HFFc6 (cell line): ENCODE data around the gene PHC2. TPM values are rescaled to one million over a fixed set of nuclear protein-coding genes. Genes with fewer than 3 reads are reported as not detected.

ENCODE experiments used
- DNase-seq: peaks from one replicate; pipeline ENCODE4 v3.0.0-alpha.2; 2018
- H3K27ac Mint-ChIP-seq: 2 replicates; pipeline ENCODE4 v1.8.0; 2020; ENCODE audit warnings: mild to moderate bottlenecking, mixed read lengths
- H3K27me3 Mint-ChIP-seq: 2 replicates; pipeline ENCODE4 v1.8.0; 2021; ENCODE audit warnings: mild to moderate bottlenecking, moderate library complexity, mixed read lengths; ENCODE audit not compliant: insufficient read depth
- H3K36me3 Mint-ChIP-seq: 2 replicates; pipeline ENCODE4 v1.8.0; 2021; ENCODE audit warnings: low read depth, mixed read lengths
- H3K4me1 Mint-ChIP-seq: 2 replicates; pipeline ENCODE4 v1.8.0; 2020; ENCODE audit warnings: low read depth, mixed read lengths
- H3K4me3 Mint-ChIP-seq: 2 replicates; pipeline ENCODE4 v1.8.0; 2020; ENCODE audit warnings: mild to moderate bottlenecking, moderate library complexity, mixed read lengths
- H3K9me3 Mint-ChIP-seq: 2 replicates; pipeline ENCODE4 v1.8.0; 2020; ENCODE audit warnings: mild to moderate bottlenecking, mixed read lengths
- total RNA-seq, 6 experiments: library from RNA; stranded (reverse); fragmentation: NEBNext Ultra II Directional; extraction: Animal tissue kit (Norgen Biotek cat#: 25700); gene quantifications; 2 replicates in 1 of 6; 3 replicates in 5 of 6; pipeline ENCODE4 v1.2.3, GENCODE V29; 2021
- TF ChIP-seq, protein P1 (sequence below): fragments of 200-600 bp; sonication (generic); IDR thresholded peaks from 2 replicates; pipeline ENCODE4 v1.5.0; 2021; ENCODE audit warnings: antibody characterized with exemption, mild to moderate bottlenecking

The PHC2 gene
- total RNA-seq, 6 experiments from 2014 or later: 86.5 to 105 (median 99.6) TPM

DNA sequence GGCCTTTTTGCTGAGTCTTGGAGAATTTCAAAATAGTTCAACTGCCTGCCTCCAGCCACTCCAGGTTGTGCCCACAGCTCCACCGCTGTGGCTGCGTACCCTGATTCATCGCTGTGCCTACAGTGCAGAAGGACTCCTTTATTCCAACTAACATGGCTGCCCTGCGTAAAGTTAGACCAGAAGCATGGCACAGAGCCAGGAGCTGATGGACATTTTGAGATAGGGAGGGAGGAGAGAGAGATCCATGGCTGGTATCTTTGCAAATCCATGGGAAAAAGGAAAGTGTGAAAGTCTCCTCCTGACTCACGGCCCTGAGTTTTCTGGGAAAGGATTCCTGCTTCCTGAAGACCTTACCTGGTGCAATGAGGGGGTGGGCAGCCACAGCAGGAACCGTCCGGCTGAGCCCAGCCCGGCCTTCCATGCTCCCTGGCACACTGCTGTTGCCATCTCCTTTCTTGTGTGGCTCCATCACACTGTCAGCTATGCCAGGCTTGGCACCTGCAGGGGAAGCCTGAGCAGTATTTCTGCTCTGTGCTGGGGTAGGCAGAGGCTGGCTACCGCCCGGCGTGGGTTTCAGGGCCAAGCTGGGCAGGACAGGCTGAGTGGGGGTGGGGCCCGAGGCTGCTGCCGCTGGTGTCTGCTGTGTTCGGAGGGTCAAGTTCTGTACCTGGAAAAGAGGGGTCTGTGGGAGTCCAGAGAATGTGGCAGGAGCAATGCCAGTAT lies 64.0 kb downstream of the PHC2 start:
- DNase-seq: no peak
- Mint-ChIP-seq H3K27ac (peak overlapping the region; percentile 20; the same call in 1 of the 2 replicates), H3K4me3 (no peak overlapping the region), H3K36me3 (0 out of 2 replicates have a peak, but pooled peaks cover 8% of the 10 kb centered on the region), H3K9me3 (no peaks in the 10 kb centered on the region), H3K27me3 (peaks cover 2% of the 10 kb centered on the region), H3K4me1 (peaks cover 52% of the 10 kb centered on the region)
- TF ChIP-seq, protein P1, sequence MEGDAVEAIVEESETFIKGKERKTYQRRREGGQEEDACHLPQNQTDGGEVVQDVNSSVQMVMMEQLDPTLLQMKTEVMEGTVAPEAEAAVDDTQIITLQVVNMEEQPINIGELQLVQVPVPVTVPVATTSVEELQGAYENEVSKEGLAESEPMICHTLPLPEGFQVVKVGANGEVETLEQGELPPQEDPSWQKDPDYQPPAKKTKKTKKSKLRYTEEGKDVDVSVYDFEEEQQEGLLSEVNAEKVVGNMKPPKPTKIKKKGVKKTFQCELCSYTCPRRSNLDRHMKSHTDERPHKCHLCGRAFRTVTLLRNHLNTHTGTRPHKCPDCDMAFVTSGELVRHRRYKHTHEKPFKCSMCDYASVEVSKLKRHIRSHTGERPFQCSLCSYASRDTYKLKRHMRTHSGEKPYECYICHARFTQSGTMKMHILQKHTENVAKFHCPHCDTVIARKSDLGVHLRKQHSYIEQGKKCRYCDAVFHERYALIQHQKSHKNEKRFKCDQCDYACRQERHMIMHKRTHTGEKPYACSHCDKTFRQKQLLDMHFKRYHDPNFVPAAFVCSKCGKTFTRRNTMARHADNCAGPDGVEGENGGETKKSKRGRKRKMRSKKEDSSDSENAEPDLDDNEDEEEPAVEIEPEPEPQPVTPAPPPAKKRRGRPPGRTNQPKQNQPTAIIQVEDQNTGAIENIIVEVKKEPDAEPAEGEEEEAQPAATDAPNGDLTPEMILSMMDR: no peak

DNA sequence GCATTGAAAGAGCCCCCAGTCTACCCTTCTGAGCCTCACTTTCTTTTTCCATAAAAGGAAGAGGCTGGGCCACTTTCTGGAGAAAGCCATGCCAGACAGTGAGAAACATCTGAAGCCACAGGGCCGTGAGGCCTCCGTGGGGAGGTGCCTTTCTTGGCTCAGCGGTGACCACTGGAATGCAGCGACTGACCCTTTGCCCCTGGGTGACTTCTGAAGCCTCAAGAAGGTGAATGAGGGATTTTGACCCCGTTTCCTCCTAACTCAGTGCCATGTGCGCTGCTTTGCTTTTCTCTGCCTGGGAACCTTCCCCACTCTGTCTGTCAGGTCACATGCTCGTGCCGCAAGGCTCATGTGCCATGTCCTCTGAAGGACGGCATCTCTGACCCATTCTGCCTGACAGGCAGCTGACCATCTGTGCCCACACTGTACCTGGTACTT lies 65.3 kb downstream of the PHC2 start:
- DNase-seq: peak; percentile 47
- H3K27me3 Mint-ChIP-seq: peaks cover 2% of the 10 kb centered on the region
- H3K4me1 Mint-ChIP-seq: peaks cover 45% of the 10 kb centered on the region
- TF ChIP-seq, protein P1: no peak
- H3K9me3 Mint-ChIP-seq: no peaks in the 10 kb centered on the region
- no peak overlapping the region; the same call in 1 of the 2 replicates for H3K4me3 Mint-ChIP-seq
- peak overlapping the region; percentile 40; the same call in 1 of the 2 replicates for H3K27ac Mint-ChIP-seq
- H3K36me3 Mint-ChIP-seq: peaks cover 13% of the 10 kb centered on the region

DNA sequence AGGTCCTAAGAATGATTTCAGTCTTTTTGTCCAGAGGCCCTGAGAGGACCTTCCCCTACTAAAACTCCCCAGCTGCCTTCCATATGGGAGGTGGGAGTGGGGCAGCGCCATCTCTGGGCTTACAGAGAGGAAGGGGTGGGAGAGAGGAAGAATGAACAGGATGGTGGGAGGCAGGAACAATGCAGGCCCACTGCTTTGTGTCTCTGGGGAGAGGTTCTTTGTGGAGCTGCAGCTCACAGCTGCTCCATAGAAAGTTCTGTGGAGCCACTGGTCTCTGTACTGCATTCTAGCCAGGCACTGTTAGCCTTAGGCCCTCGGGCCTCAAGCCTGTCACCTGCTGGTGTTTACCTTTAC lies 66.4 kb downstream of the PHC2 start:
- peaks cover 18% of the 10 kb centered on the region for H3K36me3 Mint-ChIP-seq
- H3K27me3 Mint-ChIP-seq: peaks cover 2% of the 10 kb centered on the region
- DNase-seq: no peak
- peaks cover 37% of the 10 kb centered on the region for H3K4me1 Mint-ChIP-seq
- no peak overlapping the region for H3K4me3 Mint-ChIP-seq
- no peaks in the 10 kb centered on the region for H3K9me3 Mint-ChIP-seq
- TF ChIP-seq, protein P1: no peak
- no peak overlapping the region; the same call in 1 of the 2 replicates for H3K27ac Mint-ChIP-seq

DNA sequence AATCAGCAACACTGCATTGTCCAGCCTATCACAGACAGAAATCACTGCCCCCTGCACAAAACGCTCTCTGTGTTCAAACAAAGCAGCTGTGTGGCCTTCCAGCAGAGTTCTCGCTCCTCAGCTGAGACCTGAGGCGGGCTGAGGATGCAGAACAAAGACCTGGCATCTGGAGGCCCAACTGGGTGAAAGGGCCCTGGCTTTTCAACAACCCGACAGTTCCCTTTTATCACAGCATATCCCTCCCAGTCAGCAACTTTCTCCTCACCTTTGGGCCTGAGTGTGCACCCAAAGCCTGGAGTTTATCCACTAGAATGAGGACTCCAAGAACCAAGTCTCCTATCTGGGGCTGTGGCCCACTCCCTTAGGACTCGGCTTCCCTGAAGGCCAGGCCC lies 67.4 kb downstream of the PHC2 start:
- no peak overlapping the region for H3K27ac Mint-ChIP-seq
- no peak overlapping the region for H3K4me3 Mint-ChIP-seq
- H3K4me1 Mint-ChIP-seq: peaks cover 37% of the 10 kb centered on the region

DNA sequence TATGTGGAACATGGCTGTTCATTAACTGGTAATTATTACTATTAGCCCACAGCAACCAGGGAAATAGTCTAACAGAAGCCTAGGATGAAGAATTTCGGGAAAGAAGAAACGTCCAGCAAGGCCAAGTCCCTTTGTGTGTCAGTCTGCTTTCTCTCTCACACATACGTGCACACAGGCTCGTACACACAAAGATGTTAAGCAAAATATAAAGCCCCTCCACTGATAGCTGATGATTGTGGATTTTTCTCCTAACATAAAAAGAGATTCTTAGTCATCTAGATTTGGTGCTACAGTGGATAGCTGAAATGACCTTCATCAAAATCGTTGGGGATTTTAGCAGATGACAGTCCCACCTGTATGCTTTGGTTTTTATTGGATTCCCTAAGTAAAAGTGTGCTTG lies 67.9 kb downstream of the PHC2 start:
- TF ChIP-seq, protein P1: no peak
- H3K9me3 Mint-ChIP-seq: no peaks in the 10 kb centered on the region
- no peak overlapping the region for H3K4me3 Mint-ChIP-seq
- H3K27ac Mint-ChIP-seq: no peak overlapping the region
- peaks cover 2% of the 10 kb centered on the region; the same call in 1 of the 2 replicates for H3K27me3 Mint-ChIP-seq
- DNase-seq: no peak
- peaks cover 23% of the 10 kb centered on the region for H3K36me3 Mint-ChIP-seq
- H3K4me1 Mint-ChIP-seq: peaks cover 37% of the 10 kb centered on the region

More for the DNA sequence above, 67.4 kb downstream of the PHC2 start:
- TF ChIP-seq, protein P1: no peak
- DNase-seq: no peak
- Mint-ChIP-seq H3K9me3 (no peaks in the 10 kb centered on the region), H3K27me3 (peaks cover 2% of the 10 kb centered on the region; the same call in 1 of the 2 replicates), H3K36me3 (peaks cover 22% of the 10 kb centered on the region)
